Keratinocyte (primary cell): ENCODE data around the gene CCDC127. TPM values are rescaled to one million over a fixed set of nuclear protein-coding genes. Genes with fewer than 3 reads are reported as not detected.

ENCODE experiments used
- DNase-seq: peaks from one replicate; pipeline ENCODE4 v3.0.0-alpha.2; 2011; ENCODE audit warnings: low read depth, missing footprints, low spot score
- FAIRE-seq: peaks from 2 replicates; lab custom pipeline; 2011; peaks lifted over from hg19 to GRCh38; lab: Jason Lieb, UNC
- H2AFZ ChIP-seq: 2 replicates; pipeline ENCODE4 v1.6.0; 2012; ENCODE audit warnings: low read length, control low read depth, inconsistent platforms; ENCODE audit not compliant: control insufficient read depth
- H3K27ac ChIP-seq: 2 replicates; pipeline ENCODE4 v1.5.1; 2011; ENCODE audit warnings: low read length; ENCODE audit not compliant: control insufficient read depth, insufficient read depth
- H3K27me3 ChIP-seq: 3 replicates; pipeline ENCODE4 v1.6.0; 2011; ENCODE audit warnings: low read length; ENCODE audit not compliant: control insufficient read depth, insufficient read depth; ENCODE audit errors: extremely low read depth
- H3K36me3 ChIP-seq, 2 experiments: 2 replicates in 1 of 2; 3 replicates in 1 of 2; pipeline ENCODE4 v1.5.1; 2011; ENCODE audit warnings: low read length in 2 of 2, mild to moderate bottlenecking in 1 of 2; ENCODE audit not compliant: control insufficient read depth in 2 of 2, insufficient read depth in 2 of 2; ENCODE audit errors: extremely low read depth in 1 of 2
- H3K4me1 ChIP-seq: 3 replicates; pipeline ENCODE4 v1.5.1; 2011; ENCODE audit warnings: low read length; ENCODE audit not compliant: control insufficient read depth, insufficient read depth; ENCODE audit errors: extremely low read depth
- H3K4me2 ChIP-seq: 3 replicates; pipeline ENCODE4 v1.6.0; 2011; ENCODE audit warnings: low read depth, low read length; ENCODE audit not compliant: control insufficient read depth, insufficient read depth; ENCODE audit errors: extremely low read depth
- H3K4me3 ChIP-seq, 3 experiments: fragments of 200-600 bp in 1 of 3; sonication (generic) in 1 of 3; 2 replicates in 2 of 3; 3 replicates in 1 of 3; pipeline ENCODE4 v1.5.1; 2011 to 2016; ENCODE audit warnings: low read length in 3 of 3, mild to moderate bottlenecking in 3 of 3, control low read depth in 2 of 3, inconsistent platforms in 1 of 3, low read depth in 1 of 3, mixed read lengths in 1 of 3, mixed run types in 1 of 3, moderate library complexity in 1 of 3; ENCODE audit not compliant: control insufficient read depth in 2 of 3, insufficient read depth in 2 of 3; ENCODE audit errors: extremely low read depth in 1 of 3
- H3K79me2 ChIP-seq: 2 replicates; pipeline ENCODE4 v1.6.0; 2012; ENCODE audit warnings: low read length; ENCODE audit not compliant: control insufficient read depth, insufficient read depth
- H3K9ac ChIP-seq: 3 replicates; pipeline ENCODE4 v1.6.0; 2011; ENCODE audit warnings: low read length; ENCODE audit not compliant: control insufficient read depth, insufficient read depth; ENCODE audit errors: extremely low read depth
- H3K9me1 ChIP-seq: 3 replicates; pipeline ENCODE4 v1.6.0; 2011; ENCODE audit warnings: low read length; ENCODE audit not compliant: control insufficient read depth, insufficient read depth; ENCODE audit errors: extremely low read depth
- H3K9me3 ChIP-seq: 2 replicates; pipeline ENCODE4 v1.5.1; 2012; ENCODE audit warnings: low read depth, low read length; ENCODE audit not compliant: control insufficient read depth
- H4K20me1 ChIP-seq: 3 replicates; pipeline ENCODE4 v1.6.0; 2011; ENCODE audit warnings: low read length; ENCODE audit not compliant: control insufficient read depth, insufficient read depth; ENCODE audit errors: extremely low read depth
- CTCF ChIP-seq, 3 experiments: IDR thresholded peaks in 1 of 3; conservative IDR thresholded peaks in 1 of 3; optimal IDR thresholded peaks in 1 of 3; 2 replicates in 2 of 3; 3 replicates in 1 of 3; pipeline versions ENCODE3 to v1.5.1; 2011; ENCODE audit warnings: low read length in 3 of 3, mild to moderate bottlenecking in 3 of 3, moderate library complexity in 2 of 3, control low read depth in 1 of 3, inconsistent platforms in 1 of 3; ENCODE audit not compliant: insufficient read depth in 2 of 3; ENCODE audit errors: extremely low read depth in 1 of 3
- EZH2 ChIP-seq: IDR thresholded peaks from one replicate; pipeline ENCODE4 v1.6.1; 2012; ENCODE audit warnings: inconsistent platforms, mild to moderate bottlenecking, low read length, moderate library complexity
- dilution Hi-C: fragments of 300-500 bp; cut with MboI; formaldehyde crosslinking; loops from one replicate; pipeline ENCODE4 v1.7.0; 2020; ENCODE audit warnings: low sequenced_read_pairs; ENCODE audit not compliant: extremely low pct_ligation_motif_present
- polyA plus RNA-seq, 5 experiments: library from polyadenylated mRNA; depleted of rRNA in 3 of 5; stranded (reverse) in 3 of 5; stranded (forward) in 1 of 5; unstranded in 1 of 5; fragments of >200 nt; gene quantifications; 1 replicate in 1 of 5; 2 replicates in 3 of 5; 3 replicates in 1 of 5; pipeline versions ENCODE4 v1.2.1 to v1.2.3, GENCODE V29; 2011 to 2012; ENCODE audit warnings: missing spikeins in 2 of 5, low read depth in 1 of 5, low replicate concordance in 1 of 5

The CCDC127 gene
- polyA plus RNA-seq, 1 donor (not counting 4 experiments of a cell fraction or from before 2014, with no cell fraction given): 4.9 TPM

- Histone ChIP-seq H3K9ac (no peak overlapping the region), H3K27ac (no peak overlapping the region), H3K9me3 (no peaks in the 10 kb centered on the region), H3K4me1 (peaks cover 2% of the 10 kb centered on the region), H3K9me1 (no peaks in the 10 kb centered on the region), H2AFZ (no peak overlapping the region), H3K79me2 (no peaks in the 10 kb centered on the region), H3K27me3 (peaks cover 45% of the 10 kb centered on the region), H4K20me1 (peaks cover 4% of the 10 kb centered on the region), H3K36me3 (no peaks in the 10 kb centered on the region), H3K4me3 (no peak overlapping the region), H3K4me2 (peak overlapping the region; percentile 68)
- FAIRE-seq: no peak
- TF ChIP-seq EZH2 (no peak), CTCF (optimal IDR thresholded peaks at IDR 0.05 in 1 of 3, IDR thresholded peaks at IDR 0.05 in 1 of 3, conservative IDR thresholded peaks at IDR 0.05 in 1 of 3; ENCODE audit: extremely low read depth in 1 of 3, insufficient read depth in 2 of 3, low read length in 3 of 3) (no peak)
- dilution Hi-C loops: no loop called here
- no peak for DNase-seq
Measured at GRCh38 chr5:187617-188451, 30.1 kb downstream of the CCDC127 start.

GRCh38 chr5:187042-187431 lies 30.9 kb downstream of the CCDC127 start:
- Histone ChIP-seq H3K9me1 (no peaks in the 10 kb centered on the region), H3K9ac (no peak overlapping the region), H3K9me3 (no peaks in the 10 kb centered on the region), H3K27me3 (peaks cover 37% of the 10 kb centered on the region), H3K79me2 (no peaks in the 10 kb centered on the region), H4K20me1 (peaks cover 4% of the 10 kb centered on the region), H3K36me3 (no peaks in the 10 kb centered on the region), H3K4me2 (no peak overlapping the region), H2AFZ (no peak overlapping the region), H3K4me3 (no peak overlapping the region), H3K4me1 (peaks cover 2% of the 10 kb centered on the region), H3K27ac (no peak overlapping the region)
- DNase-seq (no peak), FAIRE-seq (no peak)
- dilution Hi-C loops: no loop called here
- no peak for TF ChIP-seq CTCF (optimal IDR thresholded peaks at IDR 0.05 in 1 of 3, IDR thresholded peaks at IDR 0.05 in 1 of 3, conservative IDR thresholded peaks at IDR 0.05 in 1 of 3; ENCODE audit: extremely low read depth in 1 of 3, insufficient read depth in 2 of 3, low read length in 3 of 3)
- TF ChIP-seq EZH2: no peak
